H1 (cell line): ENCODE results near the gene CNNM4. TPM values are rescaled to one million over a fixed set of nuclear protein-coding genes. Genes with fewer than 3 reads are reported as not detected.

Experiments used
- CTCF ChIA-PET: fragments of 300-600 bp; sonication (Branson Sonifier 250); formaldehyde crosslinking; loops from one replicate; lab custom pipeline; 2021; ENCODE audit not compliant: partially characterized antibody; lab: Charles Lee
- POLR2A ChIA-PET: fragments of 300-600 bp; sonication (Branson Sonifier 250); formaldehyde crosslinking; loops from one replicate; lab custom pipeline; 2021; ENCODE audit warnings: inconsistent platforms; ENCODE audit not compliant: partially characterized antibody; lab: Charles Lee
- DNase-seq, 2 experiments: peaks; one replicate each; pipeline versions ENCODE4 v3.0.0 to v3.0.0-alpha.2; 2010 to 2022; ENCODE audit warnings: low spot score in 2 of 2, low read depth in 1 of 2, mixed read lengths in 1 of 2
- FAIRE-seq: peaks from 2 replicates; lab custom pipeline; 2011; peaks lifted over from hg19 to GRCh38; lab: Jason Lieb, UNC
- H2AFZ ChIP-seq: 2 replicates; pipeline ENCODE4 v1.8.1; 2012; ENCODE audit warnings: low read length, inconsistent platforms
- H2AK5ac ChIP-seq: 2 replicates; pipeline ENCODE4 v1.6.1; 2013; ENCODE audit warnings: low read depth, low read length
- H2BK120ac ChIP-seq: replicated peaks from 2 replicates; pipeline ENCODE3; 2013; ENCODE audit warnings: low read depth, low read length, inconsistent platforms
- H2BK12ac ChIP-seq: 2 replicates; pipeline ENCODE4 v1.6.1; 2013; ENCODE audit warnings: low read depth, low read length
- H2BK15ac ChIP-seq: 2 replicates; pipeline ENCODE4 v1.6.1; 2013; ENCODE audit warnings: low read length
- H2BK20ac ChIP-seq: 2 replicates; pipeline ENCODE4 v1.6.1; 2013; ENCODE audit warnings: low read length
- H2BK5ac ChIP-seq: 2 replicates; pipeline ENCODE4 v1.6.1; 2013; ENCODE audit warnings: low read depth, low read length
- H3K14ac ChIP-seq: 2 replicates; pipeline ENCODE4 v1.6.1; 2013; ENCODE audit warnings: inconsistent platforms; ENCODE audit not compliant: insufficient read length
- H3K18ac ChIP-seq: 2 replicates; pipeline ENCODE4 v1.6.1; 2013; ENCODE audit warnings: low read length; ENCODE audit errors: extremely low read depth
- H3K23ac ChIP-seq: 2 replicates; pipeline ENCODE4 v1.6.1; 2013; ENCODE audit warnings: inconsistent platforms; ENCODE audit not compliant: insufficient read length
- H3K23me2 ChIP-seq: 2 replicates; pipeline ENCODE4 v1.6.1; 2013; ENCODE audit warnings: low read depth, low read length
- H3K27ac ChIP-seq: 2 replicates; pipeline ENCODE4 v1.6.1; 2011; ENCODE audit warnings: low read depth, low read length, inconsistent platforms
- H3K27me3 ChIP-seq, 4 experiments: replicated peaks in 1 of 4; 1 replicate in 1 of 4; 2 replicates in 3 of 4; pipeline versions ENCODE4 v1.6.1 to v1.8.1; 2011 to 2013; ENCODE audit warnings: low read length in 3 of 4, mild to moderate bottlenecking in 3 of 4, inconsistent platforms in 2 of 4, mixed read lengths in 2 of 4, moderate library complexity in 1 of 4; ENCODE audit not compliant: control insufficient read depth in 3 of 4, insufficient read depth in 3 of 4; ENCODE audit errors: extremely low read depth in 1 of 4
- H3K36me3 ChIP-seq, 4 experiments: 2 replicates each; pipeline versions ENCODE4 v1.6.1 to v1.8.1; 2011 to 2013; ENCODE audit warnings: mild to moderate bottlenecking in 4 of 4, low read length in 3 of 4, moderate library complexity in 2 of 4, control low read depth in 1 of 4, inconsistent platforms in 1 of 4; ENCODE audit not compliant: insufficient read depth in 4 of 4, control insufficient read depth in 2 of 4
- H3K4ac ChIP-seq: replicated peaks from 2 replicates; pipeline ENCODE3; 2013; ENCODE audit warnings: low read length, low read depth, mixed read lengths, inconsistent platforms; ENCODE audit not compliant: insufficient read length
- H3K4me1 ChIP-seq, 4 experiments: replicated peaks in 1 of 4; 1 replicate in 1 of 4; 2 replicates in 3 of 4; pipeline versions ENCODE4 v1.6.1 to v1.8.1; 2011 to 2013; ENCODE audit warnings: low read length in 3 of 4, inconsistent platforms in 2 of 4, mixed read lengths in 1 of 4; ENCODE audit not compliant: insufficient read depth in 4 of 4, control insufficient read depth in 3 of 4
- H3K4me2 ChIP-seq, 2 experiments: 2 replicates each; pipeline versions ENCODE4 v1.6.1 to v1.8.1; 2011 to 2013; ENCODE audit warnings: low read depth in 2 of 2, low read length in 2 of 2, control low read depth in 1 of 2, inconsistent platforms in 1 of 2, mild to moderate bottlenecking in 1 of 2; ENCODE audit not compliant: insufficient read depth in 1 of 2
- H3K4me3 ChIP-seq, 4 experiments: fragments of 200-600, 300-600 bp in 1 of 4; sonication (generic), shearing (Covaris generic), sonication (Bioruptor Twin) in 1 of 4; 2 replicates each; pipeline versions ENCODE4 v1.5.1 to v1.8.1; 2011 to 2016; ENCODE audit warnings: low read length in 4 of 4, low read depth in 3 of 4, control low read depth in 2 of 4, inconsistent platforms in 2 of 4, mild to moderate bottlenecking in 2 of 4, mixed read lengths in 1 of 4, moderate library complexity in 1 of 4; ENCODE audit not compliant: insufficient read depth in 2 of 4; ENCODE audit errors: extremely low read depth in 1 of 4
- H3K56ac ChIP-seq: replicated peaks from 2 replicates; pipeline ENCODE3; 2013; ENCODE audit warnings: low read depth, mild to moderate bottlenecking, mixed read lengths, low read length, inconsistent platforms; ENCODE audit not compliant: insufficient read length
- H3K79me1 ChIP-seq: 2 replicates; pipeline ENCODE4 v1.6.1; 2013; ENCODE audit warnings: low read depth, low read length, control low read depth
- H3K79me2 ChIP-seq, 2 experiments: 2 replicates each; pipeline versions ENCODE4 v1.6.1 to v1.8.1; 2012 to 2013; ENCODE audit warnings: low read length in 2 of 2, mild to moderate bottlenecking in 2 of 2, inconsistent platforms in 1 of 2; ENCODE audit not compliant: insufficient read depth in 2 of 2, control insufficient read depth in 1 of 2
- H3K9ac ChIP-seq, 4 experiments: replicated peaks in 1 of 4; 1 replicate in 1 of 4; 2 replicates in 3 of 4; pipeline versions ENCODE4 v1.6.1 to v1.8.1; 2011 to 2013; ENCODE audit warnings: low read depth in 3 of 4, low read length in 3 of 4, control low read depth in 2 of 4, mild to moderate bottlenecking in 2 of 4, moderate library complexity in 2 of 4, inconsistent platforms in 1 of 4; ENCODE audit errors: extremely low read depth in 1 of 4
- H3K9me3 ChIP-seq, 2 experiments: 2 replicates each; pipeline versions ENCODE4 v1.6.1 to v1.8.1; 2012 to 2013; ENCODE audit warnings: mild to moderate bottlenecking in 2 of 2, moderate library complexity in 2 of 2, control low read depth in 1 of 2, inconsistent platforms in 1 of 2, low read depth in 1 of 2, low read length in 1 of 2, mixed read lengths in 1 of 2; ENCODE audit not compliant: insufficient read depth in 2 of 2
- H4K20me1 ChIP-seq, 2 experiments: replicated peaks in 1 of 2; 2 replicates each; pipeline versions ENCODE3 to v1.8.1; 2011 to 2013; ENCODE audit warnings: inconsistent platforms in 2 of 2, low read length in 2 of 2, mild to moderate bottlenecking in 1 of 2; ENCODE audit not compliant: insufficient read depth in 2 of 2, control insufficient read depth in 1 of 2
- H4K5ac ChIP-seq: 2 replicates; pipeline ENCODE4 v1.6.1; 2013; ENCODE audit warnings: low read length, low read depth, mixed read lengths, inconsistent platforms; ENCODE audit not compliant: insufficient read length
- H4K8ac ChIP-seq: 2 replicates; pipeline ENCODE4 v1.8.0; 2013; ENCODE audit warnings: mild to moderate bottlenecking, moderate library complexity, low read length, inconsistent platforms; ENCODE audit not compliant: insufficient read depth; ENCODE audit errors: extremely low read depth
- H4K91ac ChIP-seq: replicated peaks from 2 replicates; pipeline ENCODE3; 2013; ENCODE audit warnings: low read length, mixed read lengths, inconsistent platforms; ENCODE audit not compliant: insufficient read length
- WGBS, 2 experiments: shearing (Covaris generic) in 1 of 2; methylation state at CpG; one replicate each; pipeline versions ENCODE4 v1.1.6 to v1.1.7; 2013 to 2015; ENCODE audit warnings: low lambda C conversion rate in 2 of 2, mixed read lengths in 2 of 2, inconsistent platforms in 1 of 2, low coverage in 1 of 2, missing lambda C conversion rate in 1 of 2; ENCODE audit not compliant: insufficient replicate concordance in 2 of 2, insufficient coverage in 1 of 2, insufficient read length in 1 of 2; ENCODE audit errors: extremely low coverage in 1 of 2, missing lambda C conversion rate in 1 of 2; 5-methylcytosine and 5-hydroxymethylcytosine counted together
- polyA plus RNA-seq, 7 experiments: library from polyadenylated mRNA; depleted of rRNA in 3 of 7; stranded (reverse) in 5 of 7; unstranded in 2 of 7; fragments of >200 nt in 5 of 7; fragments of 200-250 nt in 2 of 7; gene quantifications; 1 replicate in 5 of 7; 2 replicates in 1 of 7; 4 replicates in 1 of 7; pipeline versions ENCODE4 v1.2.1 to v1.2.3, GENCODE V29; 2011 to 2013; ENCODE audit warnings: missing spikeins in 2 of 7, mixed read lengths in 2 of 7
- total RNA-seq: library from RNA; stranded (reverse); fragmentation: NEBNext Ultra II Directional; extraction: Animal tissue kit (Norgen Biotek cat#: 25700); gene quantifications from 2 replicates; pipeline ENCODE4 v1.2.1, GENCODE V29; 2021

The CNNM4 gene
- total and polyA plus RNA-seq, 2 of the 8 experiments (the other 6 are each of a cell fraction or from before 2014, with no cell fraction given), result 10.3 to 11.0 TPM

- H2BK12ac ChIP-seq, result no peak overlapping the region
- no peak overlapping the region for H2BK15ac ChIP-seq
- H3K4ac ChIP-seq, result no peak overlapping the region
- H4K8ac ChIP-seq, result no peak overlapping the region
- no peak overlapping the region for H3K18ac ChIP-seq
- no peaks in the 10 kb centered on the region for H3K9me3 ChIP-seq
- H3K9ac ChIP-seq, result no peak overlapping the region
- H4K91ac ChIP-seq, result no peak overlapping the region
- H3K4me3 ChIP-seq, result no peak overlapping the region
- H2BK5ac ChIP-seq, result no peak overlapping the region
- 0 out of 4 replicates have a peak, but pooled peaks cover 0 to 4% of the 10 kb centered on the region in 2 experiments for H3K79me2 ChIP-seq
- DNase-seq (no peak), FAIRE-seq (no peak)
- ChIA-PET CTCF (interaction anchor here (1.2 to 7.3 kb wide), 5 partner anchors 9 to 37 kb away, joined by 3 to 64 read pairs (median 8); partner anchors contain the start of gene CNNM4), POLR2A (no interaction called here)
- peaks cover 9% of the 10 kb centered on the region for H3K79me1 ChIP-seq
- WGBS, 2 experiments, result 91% methylated on average over 12 of the region's 12 CpGs; no CpG with 5 or more reads in 1 of the 2 experiments
- H3K36me3 ChIP-seq, result no peaks in the 10 kb centered on the region
- H3K4me1 ChIP-seq, result peaks cover 0 to 4% (median 0%) of the 10 kb centered on the region in 4 experiments; a peak in 3 of 7 replicates
- no peaks in the 10 kb centered on the region for H3K27me3 ChIP-seq
- H3K14ac ChIP-seq, result no peak overlapping the region
- no peak overlapping the region for H2AK5ac ChIP-seq
- no peak overlapping the region for H3K27ac ChIP-seq
- H3K23me2 ChIP-seq, result no peaks in the 10 kb centered on the region
- H2AFZ ChIP-seq, result no peak overlapping the region
- H3K4me2 ChIP-seq, result no peak overlapping the region
- H3K56ac ChIP-seq, result no peak overlapping the region
- no peak overlapping the region for H3K23ac ChIP-seq
- peaks cover 0 to 6% of the 10 kb centered on the region in 2 experiments for H4K20me1 ChIP-seq
- no peak overlapping the region for H4K5ac ChIP-seq
- no peak overlapping the region for H2BK20ac ChIP-seq
- no peak overlapping the region for H2BK120ac ChIP-seq
Observed at GRCh38 chr2:96772903-96773671, 12.4 kb downstream of the CNNM4 start.
